ENCODE measurements around the gene LINS1. TPM values are rescaled to one million over a fixed set of nuclear protein-coding genes. Genes with fewer than 3 reads are reported as not detected.

LINS1 gene
- total RNA-seq, 2 donors from 2014 or later: 6.1 to 8.0 TPM

- peaks cover 2% of the 10 kb centered on the region for H3K27me3 Mint-ChIP-seq (ENCODE audit: insufficient read depth)
- peaks cover 2% of the 10 kb centered on the region for H3K4me1 Mint-ChIP-seq
- Histone ChIP-seq H3K36me3 (ENCODE audit: control insufficient read depth, insufficient read depth, low read length) (no peaks in the 10 kb centered on the region), H3K9me3 (ENCODE audit: control insufficient read depth, low read length) (no peaks in the 10 kb centered on the region), H3K27ac (ENCODE audit: low read depth, low read length) (no peak overlapping the region), H3K27me3 (ENCODE audit: control insufficient read depth, insufficient read depth, low read length, poor library complexity, severe bottlenecking) (no peaks in the 10 kb centered on the region), H3K4me3 (ENCODE audit: low read length) (no peak overlapping the region), H3K4me1 (ENCODE audit: control insufficient read depth, insufficient read depth, low read length) (no peaks in the 10 kb centered on the region), H3K9ac (ENCODE audit: extremely low read depth, low read length, poor library complexity, severe bottlenecking) (no peak overlapping the region)
- H3K27ac Mint-ChIP-seq: no peak overlapping the region
- no peak for DNase-seq
- no peak for TF ChIP-seq CTCF (conservative IDR thresholded peaks at IDR 0.05)
- no peaks in the 10 kb centered on the region for H3K36me3 Mint-ChIP-seq (ENCODE audit: low read depth)
- no peaks in the 10 kb centered on the region for H3K9me3 Mint-ChIP-seq
- WGBS, 2 experiments (ENCODE audit: insufficient coverage in 1 of 2, insufficient read length in 1 of 2): 85 to 96% methylated on average over 2 of the region's 2 CpGs
- H3K4me3 Mint-ChIP-seq: no peak overlapping the region
Measured at GRCh38 chr15:100529556-100529955, 72.4 kb downstream of the LINS1 start.

- H3K4me3 Mint-ChIP-seq: no peak within 1 kb of the TSS
- DNase-seq: no peak
- H3K27ac Mint-ChIP-seq: no peak within 1 kb of the TSS
- no peak within 1 kb of the TSS for H3K4me3 ChIP-seq (ENCODE audit: low read length)
- WGBS, 2 experiments (ENCODE audit: insufficient coverage in 1 of 2, insufficient read length in 1 of 2): 88 to 91% methylated on average over 8 to 10 of the region's 10 CpGs
- peaks cover 2% of the 10 kb centered on the region for H3K4me1 Mint-ChIP-seq
- H3K9me3 ChIP-seq (ENCODE audit: control insufficient read depth, low read length): no peaks in the 10 kb centered on the region
- TF ChIP-seq CTCF (conservative IDR thresholded peaks at IDR 0.05): no peak
- H3K36me3 ChIP-seq (ENCODE audit: control insufficient read depth, insufficient read depth, low read length): no peaks in the 10 kb centered on the region
- H3K36me3 Mint-ChIP-seq (ENCODE audit: low read depth): no peaks in the 10 kb centered on the region
- no peaks in the 10 kb centered on the region for H3K4me1 ChIP-seq (ENCODE audit: control insufficient read depth, insufficient read depth, low read length)
- H3K9me3 Mint-ChIP-seq: no peaks in the 10 kb centered on the region
- peaks cover 2% of the 10 kb centered on the region for H3K27me3 Mint-ChIP-seq (ENCODE audit: insufficient read depth)
- H3K27ac ChIP-seq (ENCODE audit: low read depth, low read length): no peak within 1 kb of the TSS
- no peaks in the 10 kb centered on the region for H3K27me3 ChIP-seq (ENCODE audit: control insufficient read depth, insufficient read depth, low read length, poor library complexity, severe bottlenecking)
- no peak within 1 kb of the TSS for H3K9ac ChIP-seq (ENCODE audit: extremely low read depth, low read length, poor library complexity, severe bottlenecking)
Measured at GRCh38 chr15:100528833-100529428, 73.1 kb downstream of the LINS1 start, which contains the start of gene CERS3. CERS3 (minus strand) TSS chr15:100528950; CDS start chr15:100501849, 27,101 bp downstream.

GRCh38 chr15:100526027-100526481, 75.9 kb downstream of the LINS1 start:
- Histone ChIP-seq H3K27ac (ENCODE audit: low read depth, low read length) (no peak overlapping the region), H3K36me3 (ENCODE audit: control insufficient read depth, insufficient read depth, low read length) (no peaks in the 10 kb centered on the region), H3K4me1 (ENCODE audit: control insufficient read depth, insufficient read depth, low read length) (no peaks in the 10 kb centered on the region), H3K27me3 (ENCODE audit: control insufficient read depth, insufficient read depth, low read length, poor library complexity, severe bottlenecking) (no peaks in the 10 kb centered on the region), H3K9ac (ENCODE audit: extremely low read depth, low read length, poor library complexity, severe bottlenecking) (no peak overlapping the region), H3K9me3 (ENCODE audit: control insufficient read depth, low read length) (no peaks in the 10 kb centered on the region), H3K4me3 (ENCODE audit: low read length) (no peak overlapping the region)
- H3K9me3 Mint-ChIP-seq: no peaks in the 10 kb centered on the region
- TF ChIP-seq CTCF (conservative IDR thresholded peaks at IDR 0.05): peak; percentile 29
- no peak overlapping the region for H3K27ac Mint-ChIP-seq
- H3K36me3 Mint-ChIP-seq (ENCODE audit: low read depth): no peaks in the 10 kb centered on the region
- no peaks in the 10 kb centered on the region for H3K4me1 Mint-ChIP-seq
- 63 to 70% methylated on average over 3 to 6 of the region's 6 CpGs for WGBS, 2 experiments (ENCODE audit: insufficient coverage in 1 of 2, insufficient read length in 1 of 2)
- H3K4me3 Mint-ChIP-seq: no peak overlapping the region
- peaks cover 2% of the 10 kb centered on the region for H3K27me3 Mint-ChIP-seq (ENCODE audit: insufficient read depth)
- DNase-seq: no peak
